GM12874 (cell line): ENCODE results near the gene SOBP.
A peak's percentile ranks its signal among the peaks of the same experiment; 100 is the strongest.

Experiments used
- CTCF ChIP-seq: IDR thresholded peaks from 2 replicates; pipeline ENCODE4 v1.5.1; 2011; ENCODE audit warnings: low read depth, mild to moderate bottlenecking, control low read depth, low read length, moderate library complexity; ENCODE audit not compliant: insufficient read depth

The SOBP gene, protein sequence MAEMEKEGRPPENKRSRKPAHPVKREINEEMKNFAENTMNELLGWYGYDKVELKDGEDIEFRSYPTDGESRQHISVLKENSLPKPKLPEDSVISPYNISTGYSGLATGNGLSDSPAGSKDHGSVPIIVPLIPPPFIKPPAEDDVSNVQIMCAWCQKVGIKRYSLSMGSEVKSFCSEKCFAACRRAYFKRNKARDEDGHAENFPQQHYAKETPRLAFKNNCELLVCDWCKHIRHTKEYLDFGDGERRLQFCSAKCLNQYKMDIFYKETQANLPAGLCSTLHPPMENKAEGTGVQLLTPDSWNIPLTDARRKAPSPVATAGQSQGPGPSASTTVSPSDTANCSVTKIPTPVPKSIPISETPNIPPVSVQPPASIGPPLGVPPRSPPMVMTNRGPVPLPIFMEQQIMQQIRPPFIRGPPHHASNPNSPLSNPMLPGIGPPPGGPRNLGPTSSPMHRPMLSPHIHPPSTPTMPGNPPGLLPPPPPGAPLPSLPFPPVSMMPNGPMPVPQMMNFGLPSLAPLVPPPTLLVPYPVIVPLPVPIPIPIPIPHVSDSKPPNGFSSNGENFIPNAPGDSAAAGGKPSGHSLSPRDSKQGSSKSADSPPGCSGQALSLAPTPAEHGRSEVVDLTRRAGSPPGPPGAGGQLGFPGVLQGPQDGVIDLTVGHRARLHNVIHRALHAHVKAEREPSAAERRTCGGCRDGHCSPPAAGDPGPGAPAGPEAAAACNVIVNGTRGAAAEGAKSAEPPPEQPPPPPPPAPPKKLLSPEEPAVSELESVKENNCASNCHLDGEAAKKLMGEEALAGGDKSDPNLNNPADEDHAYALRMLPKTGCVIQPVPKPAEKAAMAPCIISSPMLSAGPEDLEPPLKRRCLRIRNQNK

GRCh38 chr6:107489636-107490565 lies at the start of gene SOBP:
SOBP (plus strand) TSS chr6:107490117; CDS start chr6:107490617, 500 bp downstream.
- TF ChIP-seq CTCF = 0 out of 2 replicates have a peak, but pooled peaks have one; percentile 12

DNA sequence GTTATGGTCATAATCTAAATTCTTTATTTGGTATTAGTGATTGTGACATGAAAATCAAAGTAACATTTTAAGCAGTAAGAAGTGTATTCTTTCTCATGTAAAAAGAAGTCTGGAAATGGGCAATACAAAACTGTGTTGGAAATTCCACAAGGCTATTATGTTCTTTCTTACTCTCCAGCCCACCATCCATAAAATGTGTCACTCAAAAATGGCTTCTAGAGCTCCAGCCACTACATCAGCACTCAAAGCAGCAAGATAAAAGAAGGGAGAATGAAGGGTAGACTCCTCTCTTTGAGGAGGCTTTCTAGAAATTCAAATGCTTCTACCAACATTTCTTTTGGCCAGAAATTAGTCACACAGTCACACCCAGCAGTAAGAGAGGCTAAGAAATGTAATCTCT lies 49.0 kb upstream of the SOBP start:
- TF ChIP-seq CTCF = no peak

GRCh38 chr6:107441682-107442081 lies 48.2 kb upstream of the SOBP start:
- no peak for TF ChIP-seq CTCF

DNA sequence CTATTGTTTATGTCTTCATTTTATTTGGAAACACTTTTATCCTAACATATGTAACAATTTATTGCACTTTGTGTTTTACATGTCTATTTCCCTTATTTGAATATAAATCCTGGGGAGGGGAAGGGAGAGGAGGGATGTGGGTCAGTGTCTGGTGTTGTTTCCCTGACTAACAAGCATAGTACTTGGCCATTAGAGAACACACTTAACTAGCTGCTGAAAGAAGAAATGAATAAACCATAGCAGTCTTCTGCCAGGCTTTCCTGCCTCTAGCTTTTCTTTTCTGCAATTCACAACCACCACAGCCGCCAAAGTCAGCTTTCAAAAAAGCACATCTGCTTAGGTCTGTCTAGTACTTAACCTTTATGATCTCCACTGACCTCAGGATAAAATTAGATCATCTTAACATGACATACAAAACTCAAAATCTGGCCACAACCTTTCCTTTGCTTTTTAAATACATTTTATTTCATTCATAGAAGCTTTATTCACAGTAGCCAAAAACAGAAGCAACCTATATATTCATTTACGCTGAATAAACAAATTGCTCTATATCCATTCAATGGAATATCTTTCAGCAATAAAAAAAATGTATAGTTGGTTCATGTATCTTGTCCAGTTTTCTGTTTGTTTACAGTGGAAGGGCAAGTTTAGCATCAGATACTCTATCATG lies 46.8 kb upstream of the SOBP start:
- no peak for TF ChIP-seq CTCF

- TF ChIP-seq CTCF = no peak
These were observed 46.2 kb upstream of the SOBP start for GRCh38 chr6:107443608-107444267.

- no peak for TF ChIP-seq CTCF
These were observed 45.6 kb upstream of the SOBP start for GRCh38 chr6:107444277-107444676.
